Caco-2 (cell line): ENCODE results near the gene OR51D1. TPM values are rescaled to one million over a fixed set of nuclear protein-coding genes. Genes with fewer than 3 reads are reported as not detected.

Experiments
- BruUV-seq: library from RNA; stranded (reverse); fragments of 400-500 nt; replicated peaks from 2 replicates; lab custom pipeline; 2021; lab: Mats Ljungman, UMichigan
- CTCF ChIA-PET: fragments of 300-600 bp; sonication (Branson Sonifier 250); formaldehyde crosslinking; loops from one replicate; lab custom pipeline; 2022; ENCODE audit warnings: antibody characterized with exemption; lab: Charles Lee
- POLR2A ChIA-PET: fragments of 300-600 bp; sonication (Branson Sonifier 250); formaldehyde crosslinking; loops from one replicate; lab custom pipeline; 2022; ENCODE audit warnings: antibody characterized with exemption; lab: Charles Lee
- DNase-seq, 2 experiments: peaks; one replicate each; pipeline versions ENCODE4 v3.0.0 to v3.0.0-alpha.2; 2020 to 2022
- H3K27me3 ChIP-seq: replicated peaks from 2 replicates; pipeline ENCODE4 v1.6.0; 2011; ENCODE audit warnings: low read length; ENCODE audit not compliant: control insufficient read depth, insufficient read depth
- H3K36me3 ChIP-seq: 2 replicates; pipeline ENCODE4 v1.5.1; 2011; ENCODE audit warnings: low read length; ENCODE audit not compliant: control insufficient read depth, insufficient read depth
- H3K4me1 ChIP-seq: fragments of 250-450 bp; sonication (Bioruptor Pico); 2 replicates; pipeline ENCODE4 v1.5.1; 2020; ENCODE audit warnings: mild to moderate bottlenecking
- H3K4me3 ChIP-seq: 2 replicates; pipeline ENCODE4 v1.5.1; 2011; ENCODE audit warnings: low read depth, mild to moderate bottlenecking, control low read depth, low read length
- H3K9me3 ChIP-seq: fragments of 250-450 bp; sonication (Bioruptor Pico); 2 replicates; pipeline ENCODE4 v1.5.1; 2020; ENCODE audit warnings: mild to moderate bottlenecking, moderate library complexity
- H3K27ac Mint-ChIP-seq: one replicate; pipeline ENCODE4 v1.8.0; 2022; ENCODE audit warnings: mixed read lengths; ENCODE audit not compliant: unreplicated experiment
- H3K27me3 Mint-ChIP-seq: one replicate; pipeline ENCODE4 v1.8.0; 2022; ENCODE audit warnings: mixed read lengths; ENCODE audit not compliant: insufficient read depth, unreplicated experiment
- H3K36me3 Mint-ChIP-seq: one replicate; pipeline ENCODE4 v1.8.0; 2022; ENCODE audit warnings: mild to moderate bottlenecking, mixed read lengths; ENCODE audit not compliant: insufficient read depth, unreplicated experiment
- H3K4me1 Mint-ChIP-seq: one replicate; pipeline ENCODE4 v1.8.0; 2022; ENCODE audit warnings: low read depth, mixed read lengths; ENCODE audit not compliant: unreplicated experiment
- H3K4me3 Mint-ChIP-seq: one replicate; pipeline ENCODE4 v1.8.0; 2022; ENCODE audit warnings: mild to moderate bottlenecking, moderate library complexity, mixed read lengths; ENCODE audit not compliant: unreplicated experiment
- H3K9me3 Mint-ChIP-seq: one replicate; pipeline ENCODE4 v1.8.0; 2022; ENCODE audit warnings: mixed read lengths; ENCODE audit not compliant: unreplicated experiment
- CTCF ChIP-seq, 2 experiments: fragments of 200-600 bp in 1 of 2; IDR thresholded peaks; 1 replicate in 1 of 2; 2 replicates in 1 of 2; pipeline versions ENCODE4 v1.5.1 to v1.8.0; 2011 to 2022; ENCODE audit warnings: antibody characterized with exemption in 1 of 2, control low read depth in 1 of 2, inconsistent platforms in 1 of 2, low read depth in 1 of 2, low read length in 1 of 2, mild to moderate bottlenecking in 1 of 2, moderate library complexity in 1 of 2; ENCODE audit not compliant: insufficient read depth in 1 of 2, severe bottlenecking in 1 of 2, unreplicated experiment in 1 of 2
- intact Hi-C: fragments of 100-400 bp; cut with micrococcal nuclease; formaldehyde crosslinking; loops from one replicate; pipeline ENCODE4 v1.10.0; 2022; ENCODE audit not compliant: unreplicated experiment
- total RNA-seq: library from RNA; stranded (reverse); gene quantifications from 2 replicates; pipeline ENCODE4 v1.2.3, GENCODE V29; 2022

The OR51D1 gene
- total RNA-seq, 1 experiment from 2014 or later = not detected

DNA sequence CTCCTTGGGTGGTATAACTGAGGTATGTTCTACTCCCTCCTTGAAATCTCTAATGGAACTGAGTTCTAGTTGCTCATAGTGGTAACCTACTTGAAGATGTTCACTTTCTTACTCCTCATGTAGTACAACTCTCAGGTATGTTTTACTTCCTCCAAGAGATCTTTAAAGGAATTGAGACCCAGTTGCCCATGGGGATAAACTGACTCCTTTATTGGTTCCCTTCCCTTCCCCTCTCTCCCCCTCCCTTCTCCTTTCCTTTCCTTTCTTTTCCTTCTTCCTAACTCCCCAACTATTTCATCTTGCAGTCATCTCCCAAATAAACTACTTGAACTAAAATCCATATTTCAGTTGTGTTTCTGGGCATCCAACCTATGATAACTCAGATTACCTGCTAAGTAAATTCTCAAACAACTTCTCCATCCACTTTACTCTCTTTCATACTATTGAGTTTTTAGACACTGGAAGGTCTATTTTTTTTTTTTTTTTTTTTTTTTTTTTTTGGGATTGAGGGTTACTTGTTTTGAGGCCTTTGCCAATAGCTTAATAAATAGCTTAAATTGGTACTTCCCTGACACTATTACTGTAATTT lies 21.3 kb upstream of the OR51D1 start:
- ChIA-PET CTCF (no interaction called here), POLR2A (no interaction called here)
- H3K27ac Mint-ChIP-seq = no peak overlapping the region
- H3K4me3 Mint-ChIP-seq = no peak overlapping the region
- H3K4me1 ChIP-seq = 0 out of 2 replicates have a peak, but pooled peaks cover 5% of the 10 kb centered on the region
- H3K9me3 Mint-ChIP-seq = no peaks in the 10 kb centered on the region
- no peak overlapping the region for H3K4me3 ChIP-seq
- H3K36me3 Mint-ChIP-seq = no peaks in the 10 kb centered on the region
- BruUV-seq = no TSS peak
- TF ChIP-seq CTCF (IDR thresholded peaks at IDR 0.05; ENCODE audit: insufficient read depth in 1 of 2, low read depth in 1 of 2, low read length in 1 of 2, severe bottlenecking in 1 of 2, unreplicated experiment in 1 of 2) = no peak
- no peaks in the 10 kb centered on the region for H3K4me1 Mint-ChIP-seq
- DNase-seq = no peak
- H3K27me3 Mint-ChIP-seq = no peaks in the 10 kb centered on the region
- H3K9me3 ChIP-seq = no peaks in the 10 kb centered on the region
- H3K27me3 ChIP-seq = no peaks in the 10 kb centered on the region
- H3K36me3 ChIP-seq = no peaks in the 10 kb centered on the region
- intact Hi-C loops = no loop called here

GRCh38 chr11:4619514-4619913 lies 17.8 kb upstream of the OR51D1 start:
- peak in 1 of 2 experiments; percentile 25 for DNase-seq
- Histone ChIP-seq H3K36me3 (no peaks in the 10 kb centered on the region), H3K4me1 (0 out of 2 replicates have a peak, but pooled peaks cover 5% of the 10 kb centered on the region), H3K4me3 (no peak overlapping the region), H3K27me3 (no peaks in the 10 kb centered on the region), H3K9me3 (no peaks in the 10 kb centered on the region)
- ChIA-PET POLR2A (no interaction called here), CTCF (no interaction called here)
- no peaks in the 10 kb centered on the region for H3K4me1 Mint-ChIP-seq
- no TSS peak for BruUV-seq
- peaks cover 3% of the 10 kb centered on the region for H3K27me3 Mint-ChIP-seq
- no peaks in the 10 kb centered on the region for H3K36me3 Mint-ChIP-seq
- no peak for TF ChIP-seq CTCF (IDR thresholded peaks at IDR 0.05; ENCODE audit: insufficient read depth in 1 of 2, low read depth in 1 of 2, low read length in 1 of 2, severe bottlenecking in 1 of 2, unreplicated experiment in 1 of 2)
- H3K27ac Mint-ChIP-seq = no peak overlapping the region
- intact Hi-C loops = no loop called here
- peaks cover 10% of the 10 kb centered on the region for H3K9me3 Mint-ChIP-seq
- no peak overlapping the region for H3K4me3 Mint-ChIP-seq

GRCh38 chr11:4626207-4627099 lies 10.8 kb upstream of the OR51D1 start:
- Histone ChIP-seq H3K4me1 (no peaks in the 10 kb centered on the region), H3K9me3 (no peaks in the 10 kb centered on the region), H3K36me3 (no peaks in the 10 kb centered on the region), H3K4me3 (no peak overlapping the region), H3K27me3 (no peaks in the 10 kb centered on the region; the same call in 1 of the 2 replicates)
- H3K36me3 Mint-ChIP-seq = no peaks in the 10 kb centered on the region
- peaks cover 6% of the 10 kb centered on the region for H3K4me1 Mint-ChIP-seq
- no peak overlapping the region for H3K27ac Mint-ChIP-seq
- no TSS peak for BruUV-seq
- TF ChIP-seq CTCF (IDR thresholded peaks at IDR 0.05; ENCODE audit: insufficient read depth in 1 of 2, low read depth in 1 of 2, low read length in 1 of 2, severe bottlenecking in 1 of 2, unreplicated experiment in 1 of 2) = peak; percentile 73 to 79
- DNase-seq = peak; percentile 73 to 83
- ChIA-PET POLR2A (no interaction called here), CTCF (interaction anchor here (1.0 to 1.3 kb wide), 2 partner anchors 10 to 19 kb away, joined by 3 to 4 read pairs; partner anchors contain the start of gene TRIM68)
- peaks cover 13% of the 10 kb centered on the region for H3K27me3 Mint-ChIP-seq
- intact Hi-C loops = loop anchor here (1.0 to 5.0 kb wide), 5 partner anchors 200 to 754 kb away; no protein-coding TSS in a partner anchor
- no peak overlapping the region for H3K4me3 Mint-ChIP-seq
- H3K9me3 Mint-ChIP-seq = peaks cover 17% of the 10 kb centered on the region
